Fibroblast of upper back skin (primary cell): ENCODE data around the gene BIRC3.

Source experiments
- DNase-seq: peaks from one replicate; pipeline ENCODE4 v3.0.0-alpha.2; 2013

The BIRC3 gene

GRCh38 chr11:102317099-102317767, at the start of gene BIRC3:
Gene BIRC3, plus strand, starts transcription at chr11:102317484. Its CDS starts 7,026 bp downstream, at chr11:102324510.
- DNase-seq: peak; percentile 72

DNA sequence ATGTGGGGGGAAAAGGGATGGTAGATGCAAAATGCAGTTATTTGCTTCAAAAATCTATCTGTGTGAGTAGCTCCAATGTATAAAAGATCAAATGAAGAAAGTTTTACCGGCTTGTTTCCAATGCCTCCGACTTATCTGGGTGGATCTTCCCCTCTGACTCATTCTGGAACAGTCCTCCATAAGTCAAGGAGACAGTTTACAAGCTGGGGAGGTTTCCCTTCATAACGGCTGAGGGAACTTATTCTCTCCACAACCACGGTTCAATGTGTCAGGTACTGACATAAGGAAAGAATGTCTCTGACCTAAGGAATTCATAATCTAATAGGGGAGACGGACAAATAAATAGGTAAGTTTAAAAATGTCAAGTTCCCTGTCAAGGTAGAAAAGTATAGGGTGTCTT, 49.7 kb upstream of the BIRC3 start:
- DNase-seq: peak; percentile 75

GRCh38 chr11:102268083-102268984, 49.0 kb upstream of the BIRC3 start:
- DNase-seq: peak; percentile 62

- no peak for DNase-seq
Measured at GRCh38 chr11:102268985-102269470, 48.3 kb upstream of the BIRC3 start.

- peak; percentile 65 for DNase-seq
Measured at GRCh38 chr11:102269927-102270326, 47.4 kb upstream of the BIRC3 start.

DNA sequence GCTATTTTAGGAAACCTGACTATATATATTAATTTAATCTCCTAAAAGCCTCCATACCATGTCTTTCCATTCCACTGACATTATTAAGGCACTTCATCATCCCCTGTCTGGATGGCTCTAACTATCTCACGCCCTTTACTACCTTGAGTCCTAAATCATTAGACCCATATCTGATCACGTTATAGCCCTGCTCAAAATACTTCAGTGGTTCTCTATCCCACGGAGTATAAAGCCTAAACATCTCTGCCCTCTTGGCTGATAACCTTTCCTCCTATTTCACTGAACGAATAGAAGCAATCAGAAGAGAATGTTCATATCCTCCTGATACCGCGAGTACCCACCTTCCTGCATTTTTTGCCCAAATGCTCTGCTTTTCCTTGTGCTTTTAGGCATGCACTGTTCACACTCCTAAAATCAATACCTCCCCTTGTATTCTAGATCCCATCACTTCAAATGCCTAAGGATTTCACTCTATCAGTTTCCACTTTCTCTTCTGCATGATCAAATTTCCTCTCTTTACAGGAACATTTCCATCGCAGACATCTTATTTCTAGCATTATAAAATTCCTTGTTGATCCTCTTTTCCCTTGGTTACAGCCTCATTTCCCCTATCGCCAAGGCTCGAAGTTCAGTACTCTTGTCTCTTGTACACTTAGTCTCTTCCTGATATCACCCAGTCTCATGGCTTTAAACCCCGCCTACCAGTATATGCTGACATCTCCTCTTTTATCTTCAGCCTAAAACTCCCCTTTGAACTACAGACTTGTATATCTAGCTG, 45.0 kb upstream of the BIRC3 start:
- DNase-seq: no peak

GRCh38 chr11:102274628-102275027, 42.7 kb upstream of the BIRC3 start:
- no peak for DNase-seq

DNA sequence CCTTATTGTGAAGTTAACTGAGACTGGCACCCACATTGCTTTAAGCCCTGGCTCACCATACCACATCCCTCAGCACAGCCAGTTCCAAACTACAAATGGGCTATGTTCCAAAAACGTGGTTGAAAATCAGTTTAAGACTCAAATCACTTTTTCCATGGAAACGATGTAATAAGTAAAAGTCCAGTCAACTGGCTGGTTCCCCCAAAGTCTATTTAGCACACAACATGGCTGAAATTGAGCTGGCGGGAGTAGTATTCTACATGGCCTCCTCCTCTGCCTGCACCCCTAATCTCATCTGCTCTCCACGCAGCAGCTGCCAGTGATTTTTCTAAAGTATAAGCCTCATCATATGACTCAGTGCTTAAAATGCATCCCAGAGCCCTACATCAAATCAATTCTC, 40.9 kb upstream of the BIRC3 start:
- DNase-seq: peak; percentile 43

DNA sequence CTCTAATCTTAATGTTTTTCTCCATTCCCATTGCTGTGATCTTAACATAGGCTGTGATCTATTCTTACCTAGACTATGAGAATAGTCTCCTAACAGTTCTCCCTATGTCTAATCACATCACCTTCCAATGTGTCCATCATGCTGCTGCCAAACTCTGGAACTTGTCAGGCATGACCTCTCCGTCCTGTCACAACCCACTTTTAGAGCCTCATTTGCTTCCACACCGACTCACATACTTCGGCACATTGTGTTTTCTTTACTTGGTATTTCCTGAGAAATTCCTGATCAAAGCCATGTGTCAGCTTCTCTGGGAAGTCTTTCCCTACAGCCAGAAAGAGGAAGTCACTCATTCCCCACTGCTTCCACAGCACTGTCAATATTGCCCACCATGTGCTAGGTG, 40.5 kb upstream of the BIRC3 start:
- DNase-seq: peak; percentile 68

GRCh38 chr11:102279641-102280170, 37.6 kb upstream of the BIRC3 start:
- DNase-seq: peak; percentile 80

- DNase-seq: no peak
Measured at GRCh38 chr11:102280245-102280833, 36.9 kb upstream of the BIRC3 start.

DNA sequence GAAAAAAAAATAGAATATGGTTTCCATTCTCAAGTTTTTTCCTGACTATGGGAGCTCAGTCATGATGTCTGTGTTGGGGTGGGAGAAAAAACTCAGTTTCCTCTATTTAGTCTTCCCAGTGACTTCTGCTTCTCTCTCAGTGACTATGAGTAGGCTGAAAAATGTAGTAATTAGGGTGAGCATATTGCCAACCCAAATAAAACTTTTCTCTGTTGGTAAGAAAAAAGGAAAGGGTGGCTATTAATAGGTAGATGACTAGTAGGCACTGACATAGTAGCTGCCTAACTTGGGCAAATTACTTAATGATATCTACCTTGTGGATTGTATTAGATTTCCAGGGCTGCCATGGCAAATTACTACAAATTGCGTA, 34.2 kb upstream of the BIRC3 start:
- peak; percentile 18 for DNase-seq

DNA sequence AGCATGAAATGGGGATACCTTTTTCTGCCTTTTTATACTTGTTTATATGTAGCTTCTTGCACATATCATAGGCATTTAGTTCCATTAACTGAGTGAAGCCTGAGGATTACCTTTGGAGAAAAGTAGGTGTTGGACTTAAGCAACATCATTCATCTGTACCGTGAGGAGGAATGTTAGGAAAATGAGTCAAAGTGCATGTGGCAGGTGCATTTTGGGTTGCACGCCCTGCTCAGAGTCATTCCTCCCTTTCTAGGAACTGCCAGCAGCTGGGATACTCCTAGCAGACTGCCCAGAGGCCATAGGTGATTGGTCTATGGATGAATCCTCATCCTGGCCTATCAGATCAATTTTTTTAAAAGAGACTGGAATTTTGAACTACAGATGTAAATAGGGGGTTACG, 33.3 kb upstream of the BIRC3 start:
- no peak for DNase-seq

DNA sequence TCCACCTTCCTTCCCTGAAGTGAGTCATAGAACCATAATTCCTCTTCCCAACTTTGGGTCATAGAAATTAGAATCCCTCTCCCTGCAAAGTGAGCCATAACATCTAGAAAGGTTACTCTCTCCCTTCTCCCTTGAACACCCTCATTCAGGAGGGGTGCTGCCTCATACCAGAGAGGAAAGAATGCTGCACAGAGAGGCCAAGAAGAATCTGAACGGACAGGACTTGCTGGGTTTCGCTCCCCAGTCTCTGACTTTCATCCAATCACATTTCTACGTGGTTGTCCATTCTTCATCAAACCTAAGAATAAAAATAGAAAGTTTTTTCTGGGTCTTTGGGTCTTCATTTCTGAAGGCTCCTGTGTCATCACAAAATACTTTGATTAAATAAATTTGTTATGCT, 31.0 kb upstream of the BIRC3 start:
- no peak for DNase-seq

DNA sequence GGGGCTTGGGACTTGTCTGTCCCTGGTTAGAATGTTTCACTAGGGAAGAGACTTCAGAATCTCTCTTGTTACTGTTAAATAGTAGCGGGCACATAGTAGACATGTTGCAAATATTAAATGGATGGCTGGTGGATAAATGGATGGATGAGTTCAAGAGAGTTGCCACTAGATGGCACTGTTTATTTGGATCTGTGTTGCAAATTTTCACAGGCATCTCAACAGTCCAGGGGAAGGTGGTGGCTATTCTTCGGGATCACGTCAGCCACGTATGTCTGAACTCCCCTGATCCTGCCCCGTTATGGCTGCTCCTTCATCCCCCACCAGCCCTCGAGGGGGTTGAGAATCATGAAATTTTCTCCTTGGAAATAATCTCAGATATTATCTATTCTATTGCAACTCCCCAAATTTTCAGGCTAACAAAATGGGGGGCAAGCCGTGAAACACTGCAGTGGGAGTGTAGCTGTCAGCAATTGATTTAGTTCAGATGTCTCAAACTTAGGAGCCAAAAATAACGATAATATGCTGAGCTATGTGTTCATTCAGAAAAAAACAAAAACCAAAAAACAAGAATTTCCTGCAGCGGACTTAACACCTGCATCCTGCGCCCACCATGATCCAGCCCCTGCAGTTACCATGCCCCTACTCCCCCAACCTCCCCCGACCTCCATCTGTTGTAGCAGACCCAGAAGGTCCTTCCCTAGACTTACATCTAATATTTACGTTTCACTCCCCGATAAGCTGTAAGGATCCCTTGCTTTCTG, 29.1 kb upstream of the BIRC3 start:
- DNase-seq: peak; percentile 84

DNA sequence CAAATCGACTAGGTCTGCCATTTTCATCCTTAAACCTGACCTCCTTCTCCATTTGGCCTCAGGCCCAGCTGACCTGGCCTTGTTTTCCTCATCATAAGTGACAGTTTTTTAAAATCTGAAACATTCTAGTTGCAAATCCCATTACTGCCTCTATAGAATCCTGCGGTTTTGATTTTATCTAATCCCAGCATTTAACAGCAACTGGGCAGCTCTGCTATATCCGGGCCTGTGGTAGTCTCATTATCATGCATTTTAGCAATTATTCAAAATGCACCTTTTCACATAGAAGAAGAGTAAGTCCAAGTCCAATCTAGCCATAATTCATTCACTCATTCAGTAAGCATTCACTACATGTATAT, 28.6 kb upstream of the BIRC3 start:
- no peak for DNase-seq

GRCh38 chr11:102289592-102289991, 27.7 kb upstream of the BIRC3 start:
- peak; percentile 28 for DNase-seq

GRCh38 chr11:102291831-102292230, 25.5 kb upstream of the BIRC3 start:
- no peak for DNase-seq

DNA sequence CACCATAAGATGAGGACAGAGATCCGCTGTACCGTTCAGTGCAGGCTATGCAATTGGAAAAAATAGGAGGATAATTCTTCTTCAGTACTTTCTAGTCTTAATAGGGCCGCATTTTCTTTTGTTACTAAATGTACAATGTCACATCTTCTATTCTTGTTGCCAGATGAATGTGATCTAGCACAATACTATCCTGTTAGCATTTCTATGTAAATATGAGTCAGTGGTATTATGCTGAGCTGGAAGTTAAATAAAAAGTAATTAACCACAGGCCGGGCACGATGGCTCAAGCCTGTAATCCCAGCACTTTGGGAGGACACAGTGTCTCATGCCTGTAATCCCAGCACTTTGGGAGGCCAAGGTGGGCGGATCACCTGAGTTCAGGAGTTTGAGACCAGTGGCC, 24.4 kb upstream of the BIRC3 start:
- no peak for DNase-seq

DNA sequence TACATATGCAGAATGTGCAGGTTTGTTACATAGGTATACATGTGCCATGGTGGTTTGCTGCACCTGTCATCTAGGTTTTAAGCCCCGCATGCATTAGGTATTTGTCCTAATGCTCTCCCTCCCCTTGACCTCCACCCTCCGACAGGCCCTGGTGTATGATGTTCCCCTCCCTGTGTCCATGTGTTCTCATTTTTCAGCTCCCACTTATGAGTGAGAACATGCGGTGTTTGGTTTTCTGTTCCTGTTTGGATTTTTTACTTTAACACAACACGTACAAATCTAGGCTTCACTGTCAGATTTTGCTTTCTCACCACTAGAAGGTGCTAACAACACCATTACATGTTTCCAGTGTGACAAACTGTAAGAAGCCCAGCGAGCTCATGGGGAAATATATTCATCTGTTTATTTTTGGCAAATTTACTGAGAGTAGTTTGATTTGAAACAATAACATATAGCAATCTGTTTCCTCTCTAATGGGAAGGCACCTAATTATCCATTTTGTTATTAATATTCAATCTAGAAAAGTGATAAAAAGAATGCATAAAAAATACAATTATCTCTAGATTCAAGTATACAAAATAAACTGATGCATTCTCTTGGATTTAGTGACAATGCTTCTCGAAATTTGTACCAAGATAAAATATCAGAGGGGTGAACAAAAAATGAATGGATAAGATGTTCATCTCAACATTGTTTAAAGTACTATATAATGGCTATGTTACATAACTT, 23.2 kb upstream of the BIRC3 start:
- DNase-seq: peak; percentile 56

GRCh38 chr11:102295045-102295444, 22.2 kb upstream of the BIRC3 start:
- DNase-seq: no peak
